GM19025 (cell line): ENCODE data around the gene TNFAIP2.

ENCODE experiments used
- ATAC-seq: cut with Tn5 transposase; IDR thresholded peaks from one replicate; pipeline ENCODE4 v1.9.1; 2021; ENCODE audit warnings: mild to moderate bottlenecking, low read depth, moderate library complexity; ENCODE audit not compliant: unreplicated experiment

Gene TNFAIP2, protein sequence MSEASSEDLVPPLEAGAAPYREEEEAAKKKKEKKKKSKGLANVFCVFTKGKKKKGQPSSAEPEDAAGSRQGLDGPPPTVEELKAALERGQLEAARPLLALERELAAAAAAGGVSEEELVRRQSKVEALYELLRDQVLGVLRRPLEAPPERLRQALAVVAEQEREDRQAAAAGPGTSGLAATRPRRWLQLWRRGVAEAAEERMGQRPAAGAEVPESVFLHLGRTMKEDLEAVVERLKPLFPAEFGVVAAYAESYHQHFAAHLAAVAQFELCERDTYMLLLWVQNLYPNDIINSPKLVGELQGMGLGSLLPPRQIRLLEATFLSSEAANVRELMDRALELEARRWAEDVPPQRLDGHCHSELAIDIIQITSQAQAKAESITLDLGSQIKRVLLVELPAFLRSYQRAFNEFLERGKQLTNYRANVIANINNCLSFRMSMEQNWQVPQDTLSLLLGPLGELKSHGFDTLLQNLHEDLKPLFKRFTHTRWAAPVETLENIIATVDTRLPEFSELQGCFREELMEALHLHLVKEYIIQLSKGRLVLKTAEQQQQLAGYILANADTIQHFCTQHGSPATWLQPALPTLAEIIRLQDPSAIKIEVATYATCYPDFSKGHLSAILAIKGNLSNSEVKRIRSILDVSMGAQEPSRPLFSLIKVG

DNA sequence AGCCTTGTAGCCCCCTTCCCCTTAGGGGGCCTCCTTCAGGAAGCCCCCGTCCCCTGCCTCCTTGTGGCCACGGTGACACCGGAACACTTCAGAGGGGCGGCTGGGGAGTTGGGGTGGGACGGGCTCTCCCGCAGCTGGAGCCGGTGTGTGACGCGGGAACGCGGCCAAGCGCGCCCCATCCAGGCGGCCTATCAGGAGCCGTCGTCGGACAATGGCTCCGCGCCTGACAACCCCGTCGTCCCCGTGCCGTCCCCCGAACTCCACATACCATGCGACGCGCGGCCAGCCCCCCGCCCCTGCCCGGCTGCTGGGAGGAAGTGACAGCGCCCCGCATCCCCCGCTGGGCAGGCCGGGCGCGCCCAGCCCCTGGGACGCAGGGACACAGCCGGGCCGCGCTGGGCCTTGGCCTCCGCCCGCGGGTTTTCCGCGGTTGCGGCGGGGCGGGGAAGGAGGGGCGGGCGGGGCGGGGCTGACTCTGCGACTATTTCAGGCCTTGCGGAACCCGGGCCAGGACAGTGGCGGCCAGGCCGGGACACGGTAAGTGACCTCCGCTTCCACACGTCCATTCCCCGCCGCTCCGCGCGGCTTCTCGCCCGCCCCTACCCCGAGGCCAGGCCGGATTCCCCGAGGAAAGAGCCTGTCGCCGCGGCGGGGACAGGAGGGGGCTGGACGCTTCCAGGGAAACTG lies at the start of gene TNFAIP2:
Gene TNFAIP2, plus strand, starts transcription at position 515 of the 687 bp plus-strand sequence. CDS start 2,997 bp downstream, outside the sequence.
- ATAC-seq = no peak

- no peak for ATAC-seq
Measured at GRCh38 chr14:103073876-103074728, 49.2 kb upstream of the TNFAIP2 start.

- ATAC-seq = no peak
Measured at GRCh38 chr14:103074729-103075367, 48.4 kb upstream of the TNFAIP2 start.

- ATAC-seq = peak; percentile 47
Measured at GRCh38 chr14:103078420-103078749, 44.9 kb upstream of the TNFAIP2 start.

GRCh38 chr14:103078860-103079587 lies 44.2 kb upstream of the TNFAIP2 start:
- ATAC-seq = no peak

- ATAC-seq = no peak
Measured at GRCh38 chr14:103081951-103082350, 41.3 kb upstream of the TNFAIP2 start.

- ATAC-seq = no peak
Measured at GRCh38 chr14:103084021-103084919, 39.0 kb upstream of the TNFAIP2 start, which contains the start of gene LBHD2. Gene LBHD2, plus strand, starts transcription at chr14:103084210. Its CDS starts 1,803 bp downstream, at chr14:103086013.

DNA sequence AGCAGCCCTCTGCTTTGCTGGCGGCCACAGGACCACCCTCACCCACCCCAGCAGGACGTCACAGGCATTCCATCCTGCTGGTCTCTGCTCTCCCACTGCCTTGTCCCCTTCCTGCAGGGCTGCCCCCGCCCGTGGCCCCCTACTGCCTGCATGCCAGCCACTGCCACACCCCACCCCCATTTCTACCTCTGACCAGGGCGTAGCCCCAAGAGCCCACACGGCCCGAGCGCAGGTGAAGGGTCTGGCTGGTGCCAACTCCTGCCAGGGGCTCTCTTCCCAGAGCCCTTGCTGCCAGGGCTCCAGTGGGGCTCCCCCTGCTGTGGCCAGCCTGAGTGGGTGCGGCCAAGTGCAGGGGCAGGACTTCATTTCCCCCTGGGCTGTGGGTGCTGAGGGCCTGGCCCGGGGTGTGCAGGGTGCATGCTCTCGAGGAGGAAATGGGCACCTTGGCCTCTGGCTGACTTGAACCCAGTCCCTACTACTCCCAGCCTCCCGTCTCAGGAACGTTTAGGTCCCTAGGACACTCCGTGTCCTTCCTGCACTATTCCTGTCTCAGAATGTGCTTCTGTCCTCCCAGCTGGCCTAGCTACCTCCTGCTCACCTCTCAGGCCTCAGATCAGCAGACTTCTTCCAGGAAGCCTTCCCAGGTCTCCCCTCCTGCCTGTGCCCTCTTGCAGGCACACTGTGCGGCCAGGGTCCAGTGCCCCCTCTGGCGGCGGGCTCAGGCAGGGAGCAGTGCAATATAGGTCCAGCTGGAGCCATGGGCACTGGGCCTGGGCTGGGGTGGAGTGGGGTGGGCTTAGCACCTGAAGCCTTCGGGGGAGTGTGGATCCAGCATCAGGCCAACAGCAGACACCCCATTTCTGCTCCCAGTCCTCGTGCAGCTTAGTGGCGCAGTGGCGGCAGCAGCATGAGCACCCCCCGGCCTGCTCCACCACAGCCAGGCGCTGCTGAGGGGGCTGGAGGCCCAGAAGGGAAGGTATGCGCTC lies 37.9 kb upstream of the TNFAIP2 start:
- no peak for ATAC-seq

GRCh38 chr14:103086771-103087342 lies 36.4 kb upstream of the TNFAIP2 start:
- ATAC-seq = no peak

- ATAC-seq = no peak
Measured at GRCh38 chr14:103087343-103087835, 35.9 kb upstream of the TNFAIP2 start.

- no peak for ATAC-seq
Measured at GRCh38 chr14:103088921-103089320, 34.3 kb upstream of the TNFAIP2 start.

GRCh38 chr14:103089386-103090335 lies 33.6 kb upstream of the TNFAIP2 start:
- ATAC-seq = no peak

DNA sequence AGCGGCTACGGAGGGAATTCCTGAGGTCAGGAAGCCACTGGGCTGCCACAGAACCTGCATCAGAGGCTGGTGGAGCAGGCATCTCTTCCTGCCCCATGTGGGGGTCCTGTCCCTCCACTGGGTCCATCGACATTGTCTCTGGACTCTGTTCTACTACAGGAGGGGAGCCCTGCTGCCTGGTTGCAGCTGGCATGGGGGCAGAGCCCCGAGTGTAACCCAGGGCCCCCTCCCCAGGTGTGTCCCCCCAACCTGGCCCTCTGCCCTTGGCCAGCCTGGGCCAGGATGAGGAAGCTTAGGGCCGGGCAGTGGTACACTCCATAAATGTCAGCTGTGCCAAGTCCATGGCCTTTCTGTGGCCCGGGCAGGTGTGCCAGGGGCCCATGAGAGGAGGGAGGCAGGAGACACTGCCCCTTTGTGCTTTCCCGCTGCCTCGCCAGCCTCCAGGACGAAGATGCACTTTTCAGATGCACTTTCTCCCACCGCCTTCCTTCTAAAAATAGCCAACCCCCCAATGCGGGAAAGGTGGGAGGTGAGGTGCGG lies 32.7 kb upstream of the TNFAIP2 start:
- no peak for ATAC-seq

GRCh38 chr14:103091041-103091882 lies 32.0 kb upstream of the TNFAIP2 start:
- peak; percentile 60 for ATAC-seq
